ENCODE measurements around the gene PACSIN3.

The PACSIN3 gene

DNA sequence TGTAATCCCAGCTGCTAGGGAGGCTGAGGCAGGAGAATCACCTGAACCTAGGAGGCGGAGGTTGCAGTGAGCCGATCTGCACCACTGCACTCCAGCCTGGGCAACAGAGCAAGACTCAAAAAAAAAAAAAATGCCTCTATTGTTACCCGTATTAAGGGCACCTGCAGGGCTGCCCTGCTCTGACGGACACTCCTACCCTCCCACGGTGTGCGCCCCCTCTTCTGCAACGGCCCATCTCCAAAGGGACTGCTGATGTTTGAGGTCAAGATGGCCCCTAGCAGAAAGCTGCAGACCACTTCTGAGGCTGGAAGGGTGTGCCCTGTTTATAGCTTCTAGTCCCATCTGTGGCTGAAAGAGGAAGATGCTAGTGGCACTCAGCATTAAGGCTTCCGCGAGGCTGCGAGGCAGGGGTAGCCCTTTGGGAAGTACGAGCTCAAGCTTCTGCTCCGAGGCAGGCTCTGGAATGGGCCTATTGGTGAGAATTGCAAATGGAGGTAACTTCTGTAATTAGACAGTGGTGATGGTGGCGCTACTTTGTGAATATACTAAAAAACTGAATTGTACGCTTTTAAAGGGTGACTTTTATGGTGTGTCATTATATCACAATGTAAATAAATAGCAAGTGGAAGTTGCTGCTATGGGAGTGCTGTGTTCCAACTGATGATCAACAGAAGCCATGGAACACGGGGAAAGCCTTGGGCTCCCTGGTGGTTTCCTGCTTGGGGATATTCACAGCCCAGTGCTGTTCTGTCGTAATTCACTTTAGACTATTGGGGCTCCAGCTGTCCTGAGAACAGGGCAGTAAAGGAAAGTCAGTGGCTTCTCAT lies 33.9 kb downstream of the PACSIN3 start:
- DNase-seq = no peak

DNA sequence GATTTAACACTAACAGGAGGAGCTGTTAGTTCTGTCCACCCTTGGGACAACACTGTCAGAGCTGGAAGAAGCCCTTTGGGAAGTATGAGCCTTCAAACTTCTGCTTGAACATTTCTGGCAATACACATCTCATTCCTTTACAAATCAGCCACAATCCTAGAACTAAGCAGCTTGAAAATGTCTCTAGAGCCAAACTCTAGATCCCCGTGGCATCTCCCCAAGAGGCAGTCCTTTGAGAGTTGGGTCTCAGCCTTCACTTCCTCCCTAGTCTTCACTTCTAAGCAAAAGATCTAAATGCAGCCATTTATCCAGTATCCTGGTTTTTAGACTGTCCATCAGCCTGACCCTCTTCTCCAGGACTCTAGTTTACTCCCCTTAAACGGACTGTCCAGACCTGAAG lies 36.5 kb downstream of the PACSIN3 start:
- no peak for DNase-seq

GRCh38 chr11:47148903-47149531 lies 37.2 kb downstream of the PACSIN3 start:
- DNase-seq = no peak

- no peak for DNase-seq
These were observed 38.0 kb downstream of the PACSIN3 start for GRCh38 chr11:47148270-47148669.

- DNase-seq = no peak
These were observed 38.6 kb downstream of the PACSIN3 start for GRCh38 chr11:47147681-47148080.

GRCh38 chr11:47147250-47147649 lies 39.0 kb downstream of the PACSIN3 start:
- no peak for DNase-seq

- DNase-seq = no peak
These were observed 41.7 kb downstream of the PACSIN3 start for GRCh38 chr11:47144541-47144940.

DNA sequence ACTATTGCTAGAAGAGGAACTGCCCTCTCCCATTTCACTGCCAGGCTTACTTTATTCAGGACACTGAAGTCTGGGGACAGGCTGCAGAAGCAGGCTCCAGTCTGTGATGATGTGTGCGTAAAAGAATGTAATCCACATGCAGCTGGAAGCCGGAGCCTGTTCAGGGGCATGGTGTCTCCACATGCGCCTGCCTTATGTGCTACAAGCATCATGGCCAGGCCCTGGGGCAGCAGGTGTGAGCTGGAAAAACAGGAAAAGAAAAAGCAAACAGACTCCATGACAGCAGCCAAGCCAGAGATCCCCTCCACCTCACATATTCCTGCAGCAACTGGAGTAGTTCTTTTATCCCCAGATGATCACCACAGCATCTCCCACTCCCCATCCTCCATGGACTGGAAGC lies 42.9 kb downstream of the PACSIN3 start:
- no peak for DNase-seq

DNA sequence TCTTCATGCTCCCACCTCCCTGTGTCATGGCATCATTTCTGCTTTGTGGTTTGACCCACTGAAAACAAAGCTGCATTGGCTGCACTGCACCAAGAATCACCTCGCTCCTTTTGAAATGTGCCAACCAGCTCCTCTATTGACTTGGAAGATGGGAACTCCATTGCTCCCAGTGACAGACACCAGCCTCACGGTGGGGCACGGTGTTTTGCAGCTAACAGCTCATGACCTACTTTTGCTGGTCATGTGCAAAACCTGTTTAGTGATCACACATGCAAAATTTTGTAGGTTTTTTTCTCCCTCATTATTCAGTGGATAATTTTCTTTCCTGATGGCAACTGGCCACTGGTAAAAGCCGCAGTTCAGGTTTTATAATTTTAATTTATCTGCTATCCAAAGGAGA lies 46.4 kb downstream of the PACSIN3 start:
- DNase-seq = no peak

DNA sequence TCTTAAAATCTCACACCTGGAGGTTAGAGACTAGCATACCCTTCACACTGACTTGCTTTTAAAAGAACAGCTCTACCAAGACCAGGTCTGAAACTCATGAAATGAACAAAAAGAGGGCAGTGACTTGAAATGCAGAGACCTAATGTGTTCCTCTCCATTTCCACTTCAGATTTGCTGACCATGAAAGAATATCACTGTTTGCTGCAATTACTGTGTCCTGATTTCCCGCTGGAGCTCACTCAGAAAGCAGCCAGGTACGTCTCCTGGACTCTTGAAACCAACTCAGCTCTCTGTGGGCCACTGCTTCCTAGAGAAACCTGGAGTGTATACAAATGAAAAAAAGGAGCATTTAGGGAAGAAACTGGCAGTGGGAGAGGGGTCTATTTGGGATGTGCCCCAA lies 48.8 kb downstream of the PACSIN3 start:
- DNase-seq = no peak

DNA sequence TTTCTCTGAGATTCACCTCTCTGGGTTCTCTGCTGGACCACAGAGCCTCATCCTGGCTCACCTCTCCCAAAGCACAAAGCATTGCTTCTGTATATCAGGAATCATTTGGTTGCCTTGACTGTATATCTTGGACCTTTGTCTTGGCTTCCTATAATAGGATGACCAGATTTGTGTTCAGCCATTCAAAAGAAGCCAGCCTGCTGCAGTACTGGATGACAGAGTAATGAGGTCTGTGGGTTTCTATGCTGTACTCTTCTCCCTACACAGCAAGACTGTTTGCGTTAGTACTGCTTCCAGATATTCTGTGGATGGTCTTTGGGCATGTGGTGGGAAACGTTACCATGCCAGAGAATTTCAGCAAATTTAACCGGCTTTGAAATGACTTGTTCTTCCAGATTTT lies 49.3 kb downstream of the PACSIN3 start:
- DNase-seq = no peak

DNA sequence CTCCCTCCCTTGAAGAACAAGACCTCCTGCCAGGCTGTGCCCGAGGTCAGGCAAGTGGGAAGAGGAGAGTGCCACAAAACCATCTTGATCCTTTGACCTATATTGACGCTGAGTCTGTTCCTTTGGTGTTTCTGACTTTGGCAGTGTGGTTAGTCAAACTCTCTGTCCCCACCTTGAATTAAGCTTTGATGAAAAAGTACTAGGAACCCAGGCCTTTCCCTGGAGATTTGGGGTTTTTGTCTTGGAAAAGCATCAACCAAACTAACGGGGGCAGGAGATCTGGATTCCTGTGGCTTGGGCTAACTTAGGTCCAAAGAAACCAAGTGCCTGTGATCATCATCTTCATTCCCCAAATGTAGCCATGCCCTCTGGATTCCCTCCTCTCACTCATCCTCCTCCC lies 49.9 kb downstream of the PACSIN3 start:
- no peak for DNase-seq

- no peak for DNase-seq
These were observed 53.3 kb downstream of the PACSIN3 start for GRCh38 chr11:47132981-47133380.

DNA sequence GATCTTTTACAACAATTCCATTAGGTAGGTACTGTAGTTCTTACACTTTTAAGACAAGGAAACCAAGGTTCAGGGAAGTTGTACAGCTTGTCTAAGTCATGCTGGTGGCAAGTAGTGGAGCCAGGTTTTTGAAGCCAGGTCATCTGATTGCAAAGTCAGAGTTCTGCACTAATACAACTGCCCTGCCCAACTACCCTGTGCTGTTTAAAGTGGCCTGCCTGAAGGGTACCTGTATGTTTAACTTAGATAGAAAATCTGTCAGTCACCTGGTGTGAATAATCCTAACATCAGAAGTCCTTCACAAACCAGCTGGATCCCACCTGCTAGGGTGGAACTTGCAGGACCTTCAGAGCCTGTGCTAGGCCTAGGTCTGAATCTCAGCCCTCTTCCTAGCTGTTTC lies 53.7 kb downstream of the PACSIN3 start:
- no peak for DNase-seq

DNA sequence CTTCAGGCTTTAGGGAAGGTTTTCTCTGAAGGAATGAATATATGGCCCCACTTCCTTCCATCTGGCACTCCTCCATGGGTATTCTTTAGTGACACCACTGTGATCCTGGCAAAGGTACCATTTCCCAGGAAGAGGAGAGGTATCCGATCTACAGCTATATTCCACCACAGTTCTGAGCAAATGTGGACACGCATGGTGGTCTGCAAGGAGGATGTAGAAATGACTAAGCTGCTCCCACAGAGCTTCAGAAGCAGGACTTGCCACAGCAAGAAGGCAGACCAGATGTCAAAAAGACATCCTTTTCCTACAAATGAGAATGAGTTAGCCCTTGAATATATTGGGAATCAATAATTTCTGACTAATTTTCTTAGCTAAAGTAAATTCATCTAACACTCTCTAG lies 55.1 kb downstream of the PACSIN3 start:
- DNase-seq = no peak

DNA sequence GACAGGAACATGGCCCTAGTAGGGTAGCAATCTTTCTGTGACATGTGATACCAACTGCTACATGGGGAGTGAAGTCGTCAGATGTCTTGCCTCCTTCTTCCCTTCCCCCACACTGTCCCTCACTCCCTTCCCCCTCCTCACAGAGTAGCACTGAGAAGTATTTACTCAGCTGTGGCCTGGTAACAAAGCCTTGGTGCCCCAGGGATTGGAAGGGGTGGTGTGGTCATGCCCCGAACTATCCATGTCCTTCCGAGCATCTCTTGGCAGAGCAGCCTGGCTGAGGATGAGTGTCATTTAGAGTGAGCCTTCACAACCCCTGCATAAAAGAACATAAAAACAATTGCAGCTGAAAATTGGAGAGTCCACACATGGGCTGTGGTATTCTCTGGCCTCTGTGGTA lies 55.7 kb downstream of the PACSIN3 start:
- no peak for DNase-seq
